M059J (cell line): ENCODE measurements around the gene FAM3A. TPM values are rescaled to one million over a fixed set of nuclear protein-coding genes. Genes with fewer than 3 reads are reported as not detected.

Experiments used
- DNase-seq: peaks from one replicate; pipeline ENCODE4 v3.0.0-alpha.2; 2012; ENCODE audit warnings: low read depth
- total RNA-seq: library from RNA; depleted of rRNA; stranded (reverse); fragments of >200 nt; shearing (Covaris generic); gene quantifications from 2 replicates; pipeline ENCODE4 v1.2.3, GENCODE V29; 2014

Gene FAM3A
- total RNA-seq, 1 experiment from 2014 or later: 72.8 TPM

DNA sequence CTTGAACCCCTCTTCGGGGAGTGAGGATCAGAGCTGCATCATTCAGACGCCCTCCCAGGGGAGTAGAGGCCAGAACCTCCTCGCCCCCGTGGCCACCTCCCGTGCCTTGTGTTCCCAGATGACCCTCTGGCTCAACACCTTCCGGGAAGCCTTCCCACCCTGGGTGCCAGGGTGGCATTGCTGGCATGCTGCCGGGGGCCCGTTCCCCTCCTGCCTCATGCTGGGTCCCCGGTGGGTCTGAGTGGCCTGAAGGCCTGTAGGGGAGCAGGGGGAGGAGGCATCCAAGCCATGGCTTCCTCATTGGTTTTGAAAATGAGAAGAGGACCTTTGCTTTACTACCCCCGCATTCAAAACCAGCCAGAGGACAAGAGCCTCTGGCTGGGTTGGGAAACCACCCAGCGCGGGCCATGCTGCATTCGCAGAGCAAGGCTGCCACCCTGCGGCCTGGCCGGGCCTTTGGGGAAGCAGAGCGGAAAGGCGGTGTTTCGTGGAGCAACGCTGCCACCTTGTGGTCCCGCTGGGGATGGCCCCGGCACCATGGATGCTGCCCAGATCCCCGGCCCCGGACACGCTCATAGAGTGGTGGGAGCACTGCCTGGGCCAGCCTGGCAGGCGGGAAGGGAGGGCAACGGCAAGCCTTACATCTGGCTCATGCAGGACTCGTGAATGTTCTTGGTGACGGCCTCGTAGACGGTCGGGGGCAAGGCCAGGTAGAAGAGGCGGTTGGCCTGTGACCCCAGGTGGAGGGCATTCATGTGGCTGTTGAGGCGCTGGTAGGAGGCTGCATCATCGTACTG is 18.7 kb upstream of the FAM3A start:
- peak; percentile 82 for DNase-seq

GRCh38 chrX:154532690-154533089 is 16.7 kb upstream of the FAM3A start:
- no peak for DNase-seq

DNA sequence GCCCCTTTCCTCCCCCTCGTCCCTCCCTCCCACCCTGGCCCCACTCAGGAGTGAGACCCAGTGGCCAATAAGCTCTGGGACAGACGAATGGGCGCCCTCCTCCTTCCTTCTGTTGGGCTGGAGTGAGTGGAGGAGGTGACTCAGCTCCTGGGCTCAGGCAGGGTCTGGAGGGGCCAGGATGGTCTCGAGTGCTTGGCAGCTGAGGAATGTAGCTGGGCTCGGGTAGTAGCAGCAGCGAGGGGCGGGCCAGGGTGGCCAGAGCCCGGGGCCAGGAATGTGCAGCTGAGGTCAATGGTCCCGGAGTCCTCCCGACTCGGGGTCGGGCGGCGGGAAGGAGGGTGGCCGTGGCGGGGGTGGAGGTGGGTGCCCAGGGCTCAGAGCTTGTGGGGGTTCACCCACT is 15.6 kb upstream of the FAM3A start:
- DNase-seq: peak; percentile 76

GRCh38 chrX:154530286-154530685 is 14.3 kb upstream of the FAM3A start:
- no peak for DNase-seq

- DNase-seq: peak; percentile 81
These were observed 13.2 kb upstream of the FAM3A start for GRCh38 chrX:154529206-154529612.

DNA sequence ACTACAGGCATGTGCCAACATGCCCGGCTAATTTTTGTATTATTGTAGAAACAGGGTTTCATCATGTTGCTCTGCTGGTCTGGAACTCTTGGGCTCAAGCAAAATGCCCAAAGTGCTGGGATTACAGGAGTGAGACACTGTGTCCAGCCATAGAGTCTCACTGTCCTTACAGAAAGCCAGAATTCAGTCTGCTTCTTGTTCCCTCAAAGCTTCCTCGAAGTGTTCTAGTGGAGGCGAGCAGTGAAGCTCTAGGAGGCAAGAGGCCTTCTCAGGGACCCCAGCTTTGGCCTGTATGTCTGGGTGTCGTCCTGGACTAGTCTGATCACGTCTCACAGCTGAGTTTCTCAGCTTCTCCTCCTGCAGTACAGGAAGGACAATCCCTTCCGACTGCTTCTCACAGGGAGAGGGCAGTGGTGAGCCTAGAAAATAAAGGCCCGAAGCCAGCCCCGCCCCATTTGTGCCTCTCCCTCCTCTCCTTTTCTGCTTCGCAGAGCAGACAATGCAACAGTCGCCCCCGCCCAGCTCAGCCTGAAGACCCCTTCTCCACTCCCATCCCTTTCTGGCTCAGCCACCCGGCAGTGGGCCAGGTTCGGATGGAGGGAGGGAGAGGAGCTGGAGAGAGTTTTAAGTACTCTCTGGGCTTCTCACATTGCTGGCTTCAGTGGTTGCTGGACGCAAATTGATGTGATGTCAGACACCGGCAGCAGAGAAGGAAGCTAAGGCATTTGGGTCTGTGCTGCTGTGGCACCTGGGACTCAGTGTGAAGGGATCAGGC is 11.1 kb upstream of the FAM3A start:
- DNase-seq: peak; percentile 85

- DNase-seq: no peak
These were observed 9.8 kb upstream of the FAM3A start for GRCh38 chrX:154525606-154526490.

GRCh38 chrX:154519389-154519788 is 3.4 kb upstream of the FAM3A start:
- no peak for DNase-seq

DNA sequence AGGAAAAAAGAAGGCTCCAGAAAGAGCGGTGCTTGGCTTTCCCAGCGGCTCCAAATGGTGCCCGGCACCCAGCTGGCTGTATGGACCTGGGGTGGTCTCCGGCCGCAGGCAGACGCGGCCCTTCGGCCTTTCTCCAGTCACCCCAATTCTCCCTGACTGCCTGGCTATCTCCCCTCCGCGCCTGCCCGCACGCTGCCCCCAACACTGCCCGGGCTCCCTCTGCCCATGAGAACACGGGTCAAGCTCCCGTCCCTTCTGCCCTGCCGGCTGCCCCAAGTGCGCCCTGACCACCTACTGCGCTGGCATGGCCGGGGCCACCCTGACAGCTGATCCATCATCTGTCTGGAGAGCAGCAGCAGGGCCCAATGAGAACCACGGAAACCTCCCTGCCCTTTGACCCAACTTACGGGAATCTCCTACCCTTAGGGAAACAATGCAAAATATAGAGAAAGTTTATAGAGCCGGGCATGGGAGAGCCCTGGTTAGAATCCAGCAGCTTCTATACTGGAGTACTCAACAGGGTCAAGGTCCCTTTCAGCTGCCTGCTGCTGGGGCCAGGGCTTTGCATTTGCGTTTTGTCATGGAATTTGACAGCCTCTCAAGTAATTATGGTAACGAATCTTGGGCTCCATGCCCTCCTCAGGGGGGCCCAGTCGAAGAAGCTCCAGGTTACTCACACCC is 1.2 kb upstream of the FAM3A start:
- no peak for DNase-seq

GRCh38 chrX:154516656-154517100 is 646 bp upstream of the FAM3A start:
- no peak for DNase-seq

- peak; percentile 29 for DNase-seq
These were observed 704 bp downstream of the FAM3A start for GRCh38 chrX:154515090-154515965.

GRCh38 chrX:154513716-154514115 is 2.3 kb downstream of the FAM3A start:
- DNase-seq: no peak

- no peak for DNase-seq
These were observed 3.0 kb downstream of the FAM3A start for GRCh38 chrX:154512879-154513553.

DNA sequence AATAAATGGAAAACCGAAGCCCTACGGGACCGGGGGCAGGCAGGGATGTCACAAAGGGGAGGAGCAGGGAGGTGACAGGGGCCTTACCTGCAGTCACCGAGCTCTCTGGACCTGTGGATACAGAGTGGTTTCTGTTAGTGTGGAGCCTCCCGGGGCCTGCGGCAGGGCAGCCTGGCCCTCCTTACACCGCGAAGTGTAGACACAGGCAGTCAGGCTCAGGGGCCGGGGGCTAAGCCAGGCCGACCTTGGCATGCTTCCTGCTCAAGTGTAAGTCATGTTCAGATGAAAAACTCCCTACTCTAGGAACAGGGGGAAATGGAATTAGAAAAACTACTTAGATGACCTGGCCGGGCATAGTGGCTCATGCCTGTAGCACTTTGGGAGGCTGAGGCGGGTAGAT is 4.3 kb downstream of the FAM3A start:
- no peak for DNase-seq

DNA sequence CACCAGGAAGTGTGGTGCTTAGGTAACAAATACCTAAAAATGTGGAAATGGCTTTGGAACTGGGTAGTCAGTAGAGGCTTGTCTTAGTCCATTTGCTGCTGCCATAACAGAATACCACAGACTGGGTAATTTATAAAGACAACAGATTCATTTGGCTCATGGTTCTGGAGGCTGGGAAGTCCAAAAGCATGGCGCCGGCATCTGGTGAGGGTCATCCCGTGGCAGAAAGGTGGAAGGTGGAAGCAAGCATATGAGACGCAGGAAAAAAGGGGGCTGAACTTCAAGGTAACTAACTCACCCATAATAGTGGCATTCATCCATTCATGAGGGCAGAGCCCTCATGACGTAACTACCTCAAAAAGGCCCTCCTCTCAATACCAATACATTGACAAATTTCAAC is 6.6 kb downstream of the FAM3A start:
- DNase-seq: no peak

GRCh38 chrX:154508384-154508745 is 7.7 kb downstream of the FAM3A start:
- DNase-seq: no peak

- DNase-seq: no peak
These were observed 8.2 kb downstream of the FAM3A start for GRCh38 chrX:154507673-154508383.

GRCh38 chrX:154506483-154507332 is 9.3 kb downstream of the FAM3A start:
- DNase-seq: no peak
